ENCODE measurements around the gene DOHH.

DNA sequence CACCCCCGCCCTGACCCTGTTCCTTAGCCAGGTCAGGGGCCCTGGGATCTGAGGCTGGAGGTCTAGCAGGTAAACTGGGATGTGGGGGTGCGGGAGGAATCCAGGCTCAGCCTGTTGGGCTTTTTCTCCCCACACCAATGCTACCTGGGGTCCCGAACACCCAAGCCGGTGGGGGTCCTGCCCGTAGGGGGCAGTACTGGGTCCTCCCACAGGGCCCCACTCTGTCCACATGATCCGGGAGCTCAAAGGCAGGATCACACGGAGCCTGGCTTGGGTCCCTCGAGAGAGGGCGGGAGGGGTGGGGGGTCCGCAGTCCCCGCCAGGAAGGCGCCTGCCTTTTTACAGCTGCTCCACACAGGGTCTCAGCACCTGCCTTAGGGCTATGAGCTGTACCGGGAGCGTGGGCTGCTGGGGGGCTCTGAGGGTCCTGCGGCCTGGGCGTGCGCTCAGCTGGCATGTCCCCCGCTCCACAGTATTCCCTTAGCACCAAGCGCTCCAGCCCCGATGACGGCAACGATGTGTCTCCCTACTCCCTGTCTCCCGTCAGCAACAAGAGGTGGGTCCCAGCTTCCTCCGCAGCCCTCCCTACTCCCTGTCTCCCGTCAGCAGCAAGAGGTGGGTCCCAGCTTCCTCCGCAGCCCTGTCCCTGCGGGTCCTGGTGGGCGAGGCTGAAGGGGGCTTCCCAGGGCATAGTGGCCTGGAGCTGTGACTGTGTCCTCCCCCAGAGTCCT lies 26.2 kb upstream of the DOHH start:
- TF ChIP-seq RAD21 (IDR thresholded peaks at IDR 0.05; ENCODE audit: low read depth) (no peak), TAF1 (IDR thresholded peaks at IDR 0.05; ENCODE audit: low read depth) (no peak)
